ENCODE results near the gene TPPP2.
"Not testable (repeated sequence)": the region's sequence is repeated elsewhere in the genome, so short reads cannot be mapped to it uniquely, and the experiment has no call there.

TPPP2 gene

DNA sequence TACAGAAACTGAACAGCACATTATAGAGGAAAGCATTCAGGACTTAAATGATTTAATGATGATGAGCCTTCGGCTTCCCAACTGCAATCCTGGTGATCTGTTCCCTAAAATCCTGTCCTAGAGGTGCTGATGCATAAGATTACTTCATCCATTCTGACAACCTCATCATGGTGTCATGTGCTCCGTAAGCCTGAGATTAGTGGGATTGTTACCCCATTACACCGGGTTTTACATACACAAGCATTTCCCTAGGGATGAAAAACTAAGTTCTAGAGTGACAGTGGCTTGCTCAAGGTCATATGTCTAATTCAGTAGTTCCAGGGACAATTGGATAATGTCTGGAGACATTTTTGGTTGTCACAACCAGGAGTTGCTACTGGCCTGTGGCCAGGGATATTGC lies 7.1 kb downstream of the TPPP2 start:
- TF ChIP-seq, protein P1, sequence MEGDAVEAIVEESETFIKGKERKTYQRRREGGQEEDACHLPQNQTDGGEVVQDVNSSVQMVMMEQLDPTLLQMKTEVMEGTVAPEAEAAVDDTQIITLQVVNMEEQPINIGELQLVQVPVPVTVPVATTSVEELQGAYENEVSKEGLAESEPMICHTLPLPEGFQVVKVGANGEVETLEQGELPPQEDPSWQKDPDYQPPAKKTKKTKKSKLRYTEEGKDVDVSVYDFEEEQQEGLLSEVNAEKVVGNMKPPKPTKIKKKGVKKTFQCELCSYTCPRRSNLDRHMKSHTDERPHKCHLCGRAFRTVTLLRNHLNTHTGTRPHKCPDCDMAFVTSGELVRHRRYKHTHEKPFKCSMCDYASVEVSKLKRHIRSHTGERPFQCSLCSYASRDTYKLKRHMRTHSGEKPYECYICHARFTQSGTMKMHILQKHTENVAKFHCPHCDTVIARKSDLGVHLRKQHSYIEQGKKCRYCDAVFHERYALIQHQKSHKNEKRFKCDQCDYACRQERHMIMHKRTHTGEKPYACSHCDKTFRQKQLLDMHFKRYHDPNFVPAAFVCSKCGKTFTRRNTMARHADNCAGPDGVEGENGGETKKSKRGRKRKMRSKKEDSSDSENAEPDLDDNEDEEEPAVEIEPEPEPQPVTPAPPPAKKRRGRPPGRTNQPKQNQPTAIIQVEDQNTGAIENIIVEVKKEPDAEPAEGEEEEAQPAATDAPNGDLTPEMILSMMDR (IDR thresholded peaks at IDR 0.05; ENCODE audit: low read depth, low read length, missing control alignments): no peak
- no peak overlapping the region for H3K4me3 ChIP-seq (replicated peaks; ENCODE audit: low read depth, low read length)
- DNase-seq (ENCODE audit: extremely low read depth, low read depth): no peak

DNA sequence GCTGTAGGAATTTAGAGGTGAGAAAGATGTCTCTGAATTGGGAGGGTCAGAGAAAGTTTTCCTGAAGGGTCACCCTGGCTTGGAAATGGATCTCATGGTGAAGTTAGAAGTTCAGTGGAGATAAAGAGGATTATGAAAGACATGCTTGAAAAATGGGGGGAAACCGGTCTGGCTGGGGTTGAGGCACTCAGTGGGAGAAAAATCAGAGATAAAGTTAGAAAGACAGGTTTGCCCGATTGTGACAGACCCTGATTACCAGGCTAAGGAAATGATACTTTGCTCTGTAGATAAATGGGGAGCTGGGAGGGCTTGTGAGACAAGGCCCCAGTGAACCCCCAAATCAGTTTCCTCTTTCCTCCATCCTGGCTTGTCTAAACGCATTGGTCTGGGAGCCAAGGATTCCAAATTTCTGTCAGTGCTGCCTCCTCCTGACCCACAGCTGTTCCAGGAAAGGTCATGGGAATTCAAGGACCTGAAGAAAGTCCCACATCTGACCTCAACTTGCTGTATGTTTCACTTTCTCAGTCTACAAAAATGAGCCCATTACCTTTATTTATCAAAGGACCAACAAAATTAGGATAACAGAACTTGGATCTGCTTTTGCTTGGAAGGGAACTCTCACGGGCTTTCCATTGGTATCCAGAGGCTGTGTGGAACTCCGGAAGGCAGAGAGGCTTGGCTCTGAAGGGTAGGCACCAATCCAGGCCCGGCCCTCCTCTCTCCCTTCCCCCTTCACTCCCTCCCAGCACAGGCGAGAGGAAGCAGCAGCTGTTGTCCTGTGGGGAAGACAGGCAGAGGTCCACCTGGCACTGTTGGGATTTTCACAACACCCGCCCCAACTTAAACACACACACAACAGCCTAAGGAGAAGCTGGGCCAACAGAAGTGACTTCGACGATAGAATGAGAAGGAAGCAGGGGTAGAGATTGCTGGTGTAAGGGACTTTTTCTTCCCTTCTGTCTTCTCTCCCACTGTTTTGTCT lies 8.7 kb downstream of the TPPP2 start:
- DNase-seq (ENCODE audit: extremely low read depth, low read depth): no peak
- no peak overlapping the region for H3K4me3 ChIP-seq (replicated peaks; ENCODE audit: low read depth, low read length)

DNA sequence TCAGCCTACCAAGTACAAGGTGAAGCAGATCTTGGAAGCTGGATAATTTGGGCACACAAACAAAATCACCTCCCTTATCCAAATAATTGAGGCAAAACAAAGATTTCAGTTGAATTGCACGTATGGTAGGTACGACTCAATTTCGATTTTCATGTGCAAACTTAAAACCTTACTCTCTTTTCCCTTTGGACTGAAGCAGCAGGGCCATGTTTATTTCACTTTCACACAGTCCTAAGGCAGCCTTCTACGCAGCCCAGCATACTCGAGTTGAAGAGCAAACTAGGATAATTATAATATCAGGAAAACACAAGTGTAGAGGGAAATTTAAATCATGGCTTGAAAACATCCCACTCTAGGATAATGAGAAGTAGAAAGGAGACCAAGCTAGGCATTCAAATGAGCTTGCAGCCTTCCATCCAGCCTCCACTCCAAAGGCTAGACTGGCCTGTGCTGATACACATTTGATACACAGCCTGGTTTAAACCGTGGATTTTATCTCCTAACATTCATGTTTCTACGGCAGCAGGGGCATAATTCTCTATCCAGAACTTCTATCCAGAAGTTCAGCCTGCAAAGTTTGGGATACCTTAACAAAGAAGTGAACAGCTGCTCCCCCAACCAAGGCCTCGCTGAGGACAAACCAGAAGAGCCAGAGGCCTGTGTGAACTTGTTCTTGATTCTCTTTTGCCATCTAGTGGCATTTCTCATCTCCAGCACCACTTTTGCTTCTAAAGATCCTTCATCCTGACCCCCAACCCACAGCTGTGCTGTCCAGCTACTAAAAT lies 9.8 kb downstream of the TPPP2 start:
- no peak overlapping the region for H3K4me3 ChIP-seq (replicated peaks; ENCODE audit: low read depth, low read length)
- TF ChIP-seq, protein P1 (IDR thresholded peaks at IDR 0.05; ENCODE audit: low read depth, low read length, missing control alignments): peak; percentile 63
- DNase-seq (ENCODE audit: extremely low read depth, low read depth): no peak

More for the DNA sequence above, 8.7 kb downstream of the TPPP2 start:
- TF ChIP-seq, protein P1 (IDR thresholded peaks at IDR 0.05; ENCODE audit: low read depth, low read length, missing control alignments): no peak

DNA sequence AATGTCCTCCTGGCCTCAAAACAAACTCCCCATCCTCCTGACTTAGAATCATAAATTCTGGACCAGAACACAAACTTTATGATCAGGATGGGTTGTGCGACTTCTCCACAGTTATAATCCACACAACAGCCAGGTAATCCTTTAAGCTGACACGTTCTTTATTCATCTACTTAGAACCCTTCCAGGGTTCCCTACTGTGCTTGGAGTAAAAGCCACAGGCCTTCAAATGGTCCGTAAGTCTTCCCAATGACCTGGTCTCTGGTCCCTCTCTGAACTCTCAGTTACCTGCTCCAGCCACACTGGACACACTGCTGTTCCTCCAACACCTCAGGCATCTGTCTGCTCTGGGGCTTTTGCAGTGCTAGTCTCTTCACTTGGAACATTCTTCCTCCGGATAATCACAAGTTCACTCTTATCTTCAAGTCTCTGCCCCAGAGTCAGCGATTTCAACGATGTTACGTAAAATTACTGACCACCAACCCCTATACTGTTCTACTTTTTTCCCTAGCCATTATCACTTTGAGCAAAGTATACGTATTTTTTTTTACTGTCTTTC lies 10.4 kb downstream of the TPPP2 start:
- no peak for DNase-seq (ENCODE audit: extremely low read depth, low read depth)
- TF ChIP-seq, protein P1 (IDR thresholded peaks at IDR 0.05; ENCODE audit: low read depth, low read length, missing control alignments): no peak
- H3K4me3 ChIP-seq (replicated peaks; ENCODE audit: low read depth, low read length): no peak overlapping the region

GRCh38 chr14:21040941-21041340 lies 10.9 kb downstream of the TPPP2 start:
- not testable (repeated sequence) for DNase-seq (ENCODE audit: extremely low read depth, low read depth); H3K4me3 ChIP-seq (replicated peaks; ENCODE audit: low read depth, low read length)

- TF ChIP-seq, protein P1 (IDR thresholded peaks at IDR 0.05; ENCODE audit: low read depth, low read length, missing control alignments): no peak
- H3K4me3 ChIP-seq (replicated peaks; ENCODE audit: low read depth, low read length): no peak within 1 kb of the TSS
- DNase-seq (ENCODE audit: extremely low read depth, low read depth): no peak
Measured at GRCh38 chr14:21041676-21042433, 11.8 kb downstream of the TPPP2 start, which contains the start of gene RNASE7. Gene RNASE7 (plus strand): TSS chr14:21042362. CDS start chr14:21042993, 631 bp downstream.

All from HFF-Myc (cell line).